ENCODE results near the gene OPRD1. TPM values are rescaled to one million over a fixed set of nuclear protein-coding genes. Genes with fewer than 3 reads are reported as not detected.

OPRD1 gene
- total RNA-seq, 1 donor from 2014 or later: not detected

DNA sequence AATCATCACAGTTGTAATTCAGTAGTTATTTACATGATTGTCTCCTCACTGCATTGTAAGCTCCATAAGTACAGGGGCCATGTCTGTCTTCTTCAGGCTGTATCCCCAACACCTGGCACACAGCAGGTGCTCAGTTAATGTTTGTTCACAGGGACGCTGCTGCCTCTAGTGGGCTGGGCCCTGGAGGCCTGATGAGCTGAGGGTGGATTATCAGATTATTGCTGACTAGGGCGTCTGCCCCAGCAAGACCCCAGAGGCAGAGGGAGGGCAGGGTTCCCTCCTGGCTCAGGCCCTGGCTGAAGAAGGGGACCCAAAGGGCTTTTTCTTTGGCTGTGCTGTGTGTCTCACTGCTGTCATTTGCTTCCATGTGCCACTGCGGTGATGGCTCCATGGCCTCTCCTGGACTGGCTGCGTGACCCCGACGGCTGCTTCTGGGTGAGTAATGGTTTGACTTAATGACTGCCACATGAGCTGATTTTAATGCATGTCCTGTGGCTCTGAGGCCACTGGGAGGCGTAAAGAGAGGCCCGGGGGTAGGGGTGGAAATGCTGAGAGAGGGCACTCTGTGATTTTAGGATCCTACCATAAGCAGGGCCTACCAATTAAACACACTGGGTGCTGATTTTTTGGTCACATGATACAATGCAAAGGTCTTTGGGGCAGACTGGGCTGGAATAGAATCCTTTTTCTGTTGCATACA lies 81.6 kb downstream of the OPRD1 start:
- ATAC-seq (no peak), DNase-seq (ENCODE audit: low spot score) (no peak)
- intact Hi-C loops (cut with DNase I): no loop called here

DNA sequence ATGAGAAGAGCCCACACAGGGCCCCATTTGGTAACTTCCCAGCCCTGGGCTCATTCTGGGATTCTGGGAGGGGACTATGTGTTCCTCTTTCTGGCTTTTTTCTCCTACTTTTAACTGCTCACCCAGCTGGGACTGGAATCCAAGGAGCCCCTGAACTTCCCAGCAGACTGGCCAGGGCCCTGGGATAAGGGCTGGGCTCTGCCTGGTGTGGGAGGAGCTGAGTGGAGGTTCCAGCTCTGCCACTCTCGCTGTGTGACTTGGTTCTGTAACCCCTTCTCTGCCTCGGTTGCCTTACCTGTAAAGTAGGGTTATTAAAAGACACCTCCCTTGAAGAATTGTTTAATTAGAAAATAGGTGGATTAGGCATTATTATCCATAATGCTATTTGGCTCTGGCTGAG lies 82.8 kb downstream of the OPRD1 start:
- no peak for ATAC-seq
- no peak for DNase-seq (ENCODE audit: low spot score)
- intact Hi-C loops (cut with DNase I): no loop called here

DNA sequence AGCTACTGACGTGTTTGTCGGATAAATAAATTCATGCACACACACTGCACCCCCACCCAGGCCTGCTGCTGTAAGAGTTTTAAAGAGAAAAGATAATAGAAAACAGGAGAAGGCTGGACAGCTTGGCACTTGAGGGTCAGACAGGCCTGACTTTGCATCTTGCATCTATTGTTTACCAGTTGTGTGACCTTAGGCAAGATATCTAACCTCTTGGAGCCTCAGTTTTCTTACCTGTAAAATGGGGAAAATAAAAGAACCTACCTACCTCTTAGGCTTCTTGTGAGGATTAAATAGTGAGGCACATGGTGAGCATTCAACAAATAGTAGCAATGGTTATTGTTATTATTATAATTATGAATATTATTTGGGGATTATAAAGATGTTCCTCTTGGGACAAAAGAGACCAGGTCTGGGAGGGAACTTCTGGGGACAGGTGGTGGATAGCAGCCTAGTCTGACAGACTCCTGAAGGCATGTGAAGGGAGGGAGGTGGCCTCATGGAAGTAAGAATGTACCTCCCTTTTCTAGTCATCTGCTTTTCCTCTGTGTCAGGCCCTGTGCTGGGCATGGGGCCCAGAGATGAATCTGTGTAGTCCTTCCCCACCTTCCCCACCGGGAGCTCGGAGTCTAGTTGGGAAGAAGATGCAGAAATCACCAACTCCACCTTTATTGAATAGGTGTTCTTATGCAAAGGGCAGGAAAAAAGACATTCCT lies 84.1 kb downstream of the OPRD1 start:
- ATAC-seq (no peak), DNase-seq (ENCODE audit: low spot score) (no peak)
- intact Hi-C loops (cut with DNase I): no loop called here

DNA sequence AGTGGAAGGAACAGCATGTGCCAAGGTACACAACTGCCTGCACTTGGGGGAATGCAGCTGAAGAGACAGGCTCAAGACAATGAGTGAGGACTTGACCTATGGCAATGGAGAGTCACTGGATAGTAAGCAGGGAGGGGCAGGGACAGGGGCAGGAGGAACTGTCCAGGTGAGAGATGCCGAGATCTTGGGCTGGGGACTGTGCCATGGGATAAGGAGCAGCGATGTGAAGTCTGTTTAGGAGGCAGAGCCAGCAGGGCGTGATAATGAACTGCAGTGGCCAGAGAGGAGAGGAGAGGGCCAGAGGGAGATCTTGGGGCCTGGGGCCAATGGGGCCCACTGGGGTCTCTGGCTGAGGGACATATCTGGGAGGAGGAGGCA lies 84.6 kb downstream of the OPRD1 start:
- intact Hi-C loops (cut with DNase I): no loop called here
- DNase-seq (ENCODE audit: low spot score) (no peak), ATAC-seq (no peak)

DNA sequence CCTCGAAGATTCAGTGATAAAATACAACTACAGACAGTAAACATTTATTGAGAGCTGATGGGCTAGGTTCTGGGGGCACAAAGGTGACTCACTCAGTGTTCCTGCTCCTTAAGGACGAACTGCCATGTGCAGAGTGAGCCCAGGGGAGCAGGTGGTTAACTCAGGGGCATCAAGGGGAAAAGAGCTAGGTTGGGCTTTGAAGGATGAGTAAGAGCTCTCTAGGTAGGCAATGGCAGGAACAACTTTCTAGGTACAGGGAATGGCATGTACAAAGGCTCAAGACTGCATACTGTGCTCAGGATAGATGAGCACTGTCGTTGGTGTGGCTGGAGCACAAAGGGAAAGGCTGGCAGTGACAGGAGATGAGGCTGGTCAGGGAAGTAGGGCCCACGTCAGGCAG lies 85.8 kb downstream of the OPRD1 start:
- intact Hi-C loops (cut with DNase I): no loop called here
- DNase-seq (ENCODE audit: low spot score) (no peak), ATAC-seq (no peak)

DNA sequence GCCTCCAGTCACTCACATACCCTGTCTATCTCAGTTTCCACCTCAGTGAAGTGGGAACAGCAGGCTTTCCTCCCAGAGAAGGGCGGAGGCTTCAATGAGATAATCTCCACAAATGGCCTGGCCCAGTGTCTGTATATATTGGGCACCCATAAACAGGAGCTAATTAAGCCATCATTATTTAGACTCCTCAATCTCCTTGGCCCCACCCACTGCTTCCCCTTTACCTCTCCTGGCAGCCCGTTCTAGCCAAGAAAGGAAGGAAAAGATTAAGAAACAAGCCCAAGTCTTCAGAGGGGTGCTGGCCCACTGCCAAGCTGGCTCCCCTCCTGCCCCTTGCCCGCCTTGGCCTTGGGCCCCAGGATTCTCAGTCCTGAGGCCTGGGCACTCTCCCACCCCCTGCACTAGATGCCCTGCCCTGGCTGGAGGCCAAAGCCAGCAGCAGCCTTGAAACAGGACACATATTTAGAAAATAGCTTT lies 86.5 kb downstream of the OPRD1 start:
- no peak for DNase-seq (ENCODE audit: low spot score)
- ATAC-seq: no peak
- intact Hi-C loops (cut with DNase I): no loop called here

DNA sequence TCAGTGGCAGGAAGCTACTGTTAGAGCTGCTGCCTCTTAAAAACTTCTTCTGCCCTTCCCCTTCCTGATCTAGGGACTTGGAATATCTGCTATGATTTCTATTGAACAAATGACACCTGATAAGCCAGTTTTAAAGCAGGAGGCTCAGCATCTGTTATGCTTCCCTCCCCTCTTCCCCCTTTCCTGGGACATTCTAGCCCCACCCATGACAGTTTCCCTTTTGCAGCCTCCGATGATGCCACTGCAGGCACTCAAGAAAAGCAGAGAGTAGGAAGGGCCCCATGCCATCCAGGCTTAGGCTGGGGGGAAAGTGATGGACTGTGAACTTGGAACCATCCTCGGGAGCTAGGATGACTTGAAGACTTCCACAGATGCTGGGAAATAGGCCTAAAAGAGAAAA lies 87.3 kb downstream of the OPRD1 start:
- DNase-seq (ENCODE audit: low spot score): no peak
- intact Hi-C loops (cut with DNase I): no loop called here

DNA sequence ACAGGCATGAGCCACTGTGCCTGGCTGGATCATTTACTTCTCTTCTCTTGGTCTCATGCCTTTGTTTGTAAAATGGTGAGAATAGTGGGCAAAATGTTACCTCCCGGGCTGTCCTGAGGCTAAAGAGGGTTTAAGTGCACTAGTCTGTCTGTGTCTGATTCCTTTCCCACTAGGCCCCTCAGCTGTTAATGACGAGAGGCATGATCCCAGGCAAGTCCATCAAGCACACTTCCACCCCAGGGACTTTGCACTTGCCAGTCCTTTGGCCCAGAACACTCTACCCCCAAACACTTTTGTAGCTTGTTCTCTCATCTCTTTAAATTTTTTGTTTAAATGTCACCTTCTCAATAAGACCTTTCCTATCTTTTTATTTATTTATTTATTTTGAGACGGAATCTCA lies 88.6 kb downstream of the OPRD1 start:
- ATAC-seq (no peak), DNase-seq (ENCODE audit: low spot score) (no peak)
- intact Hi-C loops (cut with DNase I): no loop called here

More for the DNA sequence above, 87.3 kb downstream of the OPRD1 start:
- no peak for ATAC-seq

DNA sequence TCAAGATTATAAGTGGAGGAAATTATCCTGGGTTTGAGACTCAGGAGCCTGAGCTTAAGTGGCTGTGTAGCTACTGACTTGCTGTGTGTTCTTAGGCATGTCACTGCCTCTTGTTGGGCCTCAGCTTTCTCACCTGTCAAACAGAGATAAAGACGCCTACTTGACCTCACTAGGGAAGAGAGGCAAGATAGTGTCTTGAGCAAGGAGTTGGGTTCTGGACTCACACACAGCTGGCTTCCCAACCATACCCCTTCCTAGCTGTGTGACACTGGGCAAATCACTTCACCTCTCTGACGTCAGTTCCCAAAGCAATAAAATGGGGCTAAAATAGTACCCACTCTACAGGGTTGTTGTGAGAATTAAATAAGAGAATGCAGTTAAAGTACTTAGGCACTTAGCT lies 90.8 kb downstream of the OPRD1 start:
- DNase-seq (ENCODE audit: low spot score): no peak
- intact Hi-C loops (cut with DNase I): no loop called here
- ATAC-seq: no peak

DNA sequence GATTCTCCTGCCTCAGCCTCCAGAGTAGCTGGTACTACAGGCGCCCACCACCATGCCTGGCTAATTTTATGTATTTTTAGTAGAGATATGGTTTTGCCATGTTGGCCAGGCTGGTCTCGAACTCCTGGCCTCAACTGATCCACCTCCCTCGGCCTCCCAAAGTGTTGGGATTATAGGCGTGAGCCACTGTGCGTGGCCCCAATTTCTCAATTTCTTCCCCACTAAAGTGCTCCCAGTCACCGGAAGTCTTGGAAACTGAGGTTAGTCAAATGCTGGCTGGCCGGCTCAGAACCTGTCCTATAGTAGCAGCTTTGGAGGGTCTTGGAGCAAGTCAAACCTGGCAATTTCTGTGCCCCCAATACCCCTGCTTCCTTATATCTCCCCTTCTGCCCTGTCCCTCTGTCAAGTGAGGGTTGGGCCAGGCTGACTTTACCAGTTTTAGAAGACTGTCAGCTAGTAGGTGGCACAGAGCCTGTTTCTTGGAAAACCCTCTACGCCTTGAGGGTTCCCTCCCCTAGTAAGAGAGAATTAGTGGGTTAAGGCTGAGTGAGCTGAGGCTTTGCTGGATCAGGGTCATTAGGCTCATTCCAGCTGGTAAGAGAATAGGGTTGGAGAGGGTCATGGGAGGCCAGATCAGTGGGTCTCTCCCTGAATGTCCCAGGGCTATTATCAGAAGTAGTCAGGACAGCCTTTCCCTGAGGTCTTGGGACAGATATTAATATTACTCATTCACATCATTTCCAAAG lies 94.1 kb downstream of the OPRD1 start:
- intact Hi-C loops (cut with DNase I): no loop called here
- DNase-seq (ENCODE audit: low spot score) (peak; percentile 25), ATAC-seq (no peak)

DNA sequence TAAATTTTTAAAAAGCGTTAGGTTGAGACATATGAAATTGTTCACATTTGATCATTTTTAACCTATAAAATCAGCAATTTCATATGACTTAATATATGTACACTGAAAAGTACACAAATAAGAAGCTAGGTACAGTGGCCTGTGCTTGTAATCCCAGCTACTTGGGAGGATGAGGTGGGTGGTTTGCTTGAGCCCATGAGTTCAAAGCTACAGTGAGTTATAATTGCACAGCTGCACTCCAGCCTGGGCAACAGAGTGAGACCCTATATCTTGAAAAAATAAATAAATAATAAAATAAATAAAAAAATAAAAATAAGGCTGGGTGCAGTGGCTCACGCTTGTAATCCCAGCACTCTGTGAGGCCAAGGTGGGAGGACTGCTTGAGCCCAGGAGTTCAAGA lies 97.2 kb downstream of the OPRD1 start:
- ATAC-seq: no peak
- DNase-seq (ENCODE audit: low spot score): no peak
- intact Hi-C loops (cut with DNase I): no loop called here

DNA sequence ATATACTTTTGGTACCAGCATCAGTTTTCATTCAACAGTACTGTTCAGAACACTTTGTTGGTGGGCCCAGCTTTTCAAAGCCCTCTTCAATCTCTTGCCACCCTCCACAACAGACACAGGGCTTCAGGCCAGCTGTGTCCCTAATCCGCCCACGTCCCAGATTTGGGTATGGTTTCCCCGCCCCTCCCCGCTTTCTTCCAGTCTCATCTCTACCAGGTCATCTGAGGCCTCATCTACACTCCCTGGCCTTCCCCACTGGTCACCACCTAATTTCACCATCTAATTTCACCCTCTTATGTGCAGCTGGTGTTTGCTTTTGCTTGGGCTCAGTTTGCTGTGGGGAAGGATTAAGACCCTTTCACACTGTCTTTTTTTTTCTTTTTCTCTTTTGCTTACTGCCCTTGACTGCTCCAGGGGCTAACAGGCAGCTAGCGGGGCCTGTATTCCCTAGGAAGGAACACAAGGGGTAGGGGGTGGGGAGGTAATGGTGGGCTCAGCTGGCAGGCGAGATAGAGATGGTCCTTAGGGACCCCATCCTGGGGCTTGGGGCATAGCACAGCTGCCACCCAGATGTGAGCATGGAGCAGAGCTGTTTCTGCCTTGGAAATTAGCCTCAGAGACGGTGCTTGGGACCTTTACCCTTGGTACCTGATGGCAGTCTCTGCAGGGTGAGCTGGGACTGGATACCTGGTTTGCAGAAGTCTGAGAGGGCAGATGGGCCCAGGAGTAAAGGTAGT lies 98.6 kb downstream of the OPRD1 start:
- intact Hi-C loops (cut with DNase I): no loop called here
- DNase-seq (ENCODE audit: low spot score) (no peak), ATAC-seq (no peak)

DNA sequence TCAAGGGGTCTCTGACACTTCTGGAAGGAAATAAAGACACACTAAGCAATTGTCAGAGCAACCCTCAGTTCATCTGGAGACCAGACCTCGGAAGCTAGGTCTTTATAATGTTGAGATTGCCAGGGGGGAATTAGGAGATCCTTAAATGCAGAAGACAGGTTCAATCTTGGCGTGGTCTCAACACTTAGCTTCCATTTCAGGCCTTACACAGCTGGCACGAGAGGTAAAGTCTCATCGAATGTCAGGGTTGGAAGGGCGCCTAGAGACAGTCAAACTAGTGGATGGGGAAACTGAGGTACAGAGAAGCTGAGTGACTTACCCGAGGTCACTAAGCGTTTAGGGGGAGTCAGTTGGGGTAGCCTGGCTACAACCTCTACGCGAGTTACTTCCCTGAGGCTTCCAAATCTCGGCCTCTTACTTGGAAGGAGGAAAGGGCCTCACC lies 101.8 kb downstream of the OPRD1 start:
- intact Hi-C loops (cut with DNase I): no loop called here
- ATAC-seq (no peak), DNase-seq (ENCODE audit: low spot score) (no peak)

DNA sequence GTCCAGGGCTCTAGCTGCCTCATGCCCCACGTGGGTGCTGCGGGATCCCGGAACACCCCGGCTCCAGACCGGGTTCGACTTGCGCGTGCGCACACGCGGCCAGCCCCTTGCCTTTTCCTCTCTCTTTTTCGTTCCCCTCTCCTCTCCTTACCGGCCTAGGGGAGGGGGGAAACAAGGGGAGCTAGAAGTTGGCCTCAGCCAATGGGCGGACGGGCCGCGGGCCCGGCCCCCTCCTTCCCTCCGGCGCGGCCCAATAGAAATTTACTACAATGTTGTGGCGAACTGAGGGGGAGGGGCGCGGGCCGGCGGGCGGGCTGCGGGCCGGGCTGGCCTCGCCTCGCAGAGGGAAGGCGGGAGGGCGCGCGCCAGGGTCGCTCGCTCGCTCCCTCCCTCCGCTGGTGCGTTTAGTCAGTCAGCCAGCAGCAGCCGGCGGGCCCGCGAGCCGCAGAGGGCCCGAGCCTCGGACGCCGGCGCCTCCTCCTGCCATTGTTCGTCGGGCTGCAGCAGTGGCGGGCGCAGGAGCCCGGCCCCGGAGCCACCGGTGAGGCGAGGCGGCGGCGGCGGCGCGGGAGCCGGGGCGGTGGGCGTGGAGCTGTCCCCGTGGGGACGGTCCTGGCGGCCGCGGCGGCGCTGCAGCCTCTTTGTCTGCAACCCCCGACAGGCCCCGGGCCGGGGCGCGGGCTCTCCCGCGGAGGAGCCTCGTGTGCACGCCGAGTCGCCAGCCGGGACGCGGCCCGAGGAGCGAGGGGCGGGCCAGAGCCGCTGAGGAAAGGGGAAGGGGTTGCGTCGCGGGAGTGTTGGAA lies 102.5 kb downstream of the OPRD1 start, which contains the start of gene EPB41:
Gene EPB41 (plus strand): TSS at position 342 of the 803 bp plus-strand sequence. CDS start 72,869 bp downstream, outside the sequence.
- ATAC-seq: peak; percentile 99

DNA sequence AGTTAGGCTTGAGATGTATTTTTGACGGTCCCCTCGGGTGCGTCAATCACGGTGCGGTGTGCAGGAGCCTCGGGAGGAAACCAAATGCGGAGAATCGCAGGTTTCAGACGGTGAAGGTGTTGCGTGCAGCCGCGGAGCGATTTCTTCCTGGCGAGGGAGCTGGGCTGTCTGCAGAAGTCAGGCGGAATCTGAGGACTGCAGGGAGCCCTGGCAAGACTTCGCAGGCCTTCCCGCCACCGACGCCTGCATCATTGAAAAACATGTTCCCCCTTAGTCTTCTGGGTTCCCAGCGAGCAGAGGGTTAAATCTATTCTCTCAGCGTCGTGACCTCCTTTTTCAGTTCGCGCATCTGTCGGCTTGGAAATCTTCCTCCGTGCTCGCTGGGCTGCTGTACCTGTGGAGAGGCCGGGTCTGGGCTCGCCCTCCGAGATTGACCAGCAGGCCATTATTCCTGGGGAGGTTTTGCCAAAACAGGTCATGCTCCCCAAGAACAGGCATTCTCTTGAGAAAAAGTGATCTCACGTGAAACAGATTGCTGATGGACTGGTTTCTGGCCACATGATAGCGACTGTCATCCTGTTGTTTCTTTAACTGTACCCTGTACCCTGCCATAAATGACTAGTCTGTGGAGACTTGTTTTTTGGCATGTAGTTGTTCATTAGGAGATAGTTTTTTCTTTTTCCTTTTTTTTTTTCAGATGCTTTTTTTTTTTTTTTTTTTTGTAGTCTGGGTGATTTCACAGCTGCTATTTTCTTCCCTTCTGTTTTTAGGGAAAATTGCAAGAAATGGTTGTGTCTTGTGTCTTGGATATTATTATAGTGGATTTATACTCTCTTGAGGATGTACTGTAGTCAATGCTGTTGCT lies 103.3 kb downstream of the OPRD1 start:
- intact Hi-C loops (cut with DNase I): no loop called here
- no peak for ATAC-seq
- no peak for DNase-seq (ENCODE audit: low spot score)

More for the DNA sequence above, 102.5 kb downstream of the OPRD1 start, which contains the start of gene EPB41:
- DNase-seq (ENCODE audit: low spot score): peak; percentile 94
- intact Hi-C loops (cut with DNase I): no loop called here

DNA sequence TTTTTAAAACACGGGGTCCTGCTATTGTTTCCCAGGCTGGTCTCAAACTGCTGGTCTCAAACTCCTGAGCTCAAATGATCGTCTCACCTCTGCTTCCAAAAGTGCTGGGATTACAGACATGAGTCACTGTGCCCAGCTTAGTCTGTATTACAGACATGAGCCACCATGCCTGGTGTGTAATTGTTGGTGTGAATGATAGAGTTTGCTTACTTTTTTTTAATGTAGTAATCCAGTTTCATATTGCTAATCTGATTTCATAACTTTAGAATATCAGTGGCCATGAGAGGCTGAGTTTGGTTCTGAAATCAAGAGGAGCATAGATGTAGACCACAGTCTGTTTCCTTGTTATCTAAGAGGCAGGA lies 105.8 kb downstream of the OPRD1 start:
- intact Hi-C loops (cut with DNase I): no loop called here
- no peak for DNase-seq (ENCODE audit: low spot score)
- ATAC-seq: no peak
